IPS DF 6.9 (cell line): ENCODE results near the gene EME1.
A peak's percentile ranks its signal among the peaks of the same experiment; 100 is the strongest.

Experiments
- DNase-seq: peaks from one replicate; pipeline ENCODE4 v3.0.0-alpha.2; 2013; ENCODE audit warnings: low read depth, low spot score
- H3K27ac ChIP-seq: one replicate; pipeline ENCODE4 v1.5.1; 2013; ENCODE audit warnings: low read length, control low read depth
- H3K27me3 ChIP-seq: 2 replicates; pipeline ENCODE4 v1.6.1; 2013; ENCODE audit warnings: mild to moderate bottlenecking, low read length; ENCODE audit not compliant: control insufficient read depth, insufficient read depth
- H3K36me3 ChIP-seq: 2 replicates; pipeline ENCODE4 v1.6.1; 2013; ENCODE audit warnings: low read length; ENCODE audit not compliant: control insufficient read depth, insufficient read depth
- H3K4me1 ChIP-seq: 2 replicates; pipeline ENCODE4 v1.6.1; 2013; ENCODE audit warnings: low read length; ENCODE audit not compliant: control insufficient read depth, insufficient read depth
- H3K4me3 ChIP-seq: 2 replicates; pipeline ENCODE4 v1.5.1; 2013; ENCODE audit warnings: mild to moderate bottlenecking, low read length
- H3K9me3 ChIP-seq: 2 replicates; pipeline ENCODE4 v1.6.1; 2013; ENCODE audit warnings: low read length, inconsistent platforms; ENCODE audit not compliant: control insufficient read depth, insufficient read depth
- WGBS: extraction: QIAGEN DNeasy Blood & Tissue Kit; methylation state at CpG from one replicate; pipeline ENCODE4 v1.1.7; 2013; ENCODE audit warnings: mixed read lengths, missing lambda C conversion rate; ENCODE audit not compliant: insufficient read length, insufficient coverage; 5-methylcytosine and 5-hydroxymethylcytosine counted together

The EME1 gene

GRCh38 chr17:50364715-50365114 is 8.3 kb upstream of the EME1 start:
- DNase-seq = no peak
- Histone ChIP-seq H3K9me3 (no peaks in the 10 kb centered on the region), H3K36me3 (peaks cover 16% of the 10 kb centered on the region), H3K27me3 (no peaks in the 10 kb centered on the region), H3K4me1 (no peaks in the 10 kb centered on the region; the same call in 1 of the 2 replicates), H3K27ac (no peak overlapping the region), H3K4me3 (no peak overlapping the region)
- WGBS = no CpG with 5 or more reads among the region's 9 CpGs

GRCh38 chr17:50365165-50365564 is 7.9 kb upstream of the EME1 start:
- WGBS = no CpG with 5 or more reads among the region's 2 CpGs
- DNase-seq = no peak

GRCh38 chr17:50365649-50366393 is 7.2 kb upstream of the EME1 start:
- H3K4me1 ChIP-seq = no peaks in the 10 kb centered on the region; the same call in 1 of the 2 replicates
- no peak overlapping the region for H3K27ac ChIP-seq
- no peaks in the 10 kb centered on the region for H3K27me3 ChIP-seq
- no peak for DNase-seq
- H3K36me3 ChIP-seq = peaks cover 22% of the 10 kb centered on the region
- no peaks in the 10 kb centered on the region for H3K9me3 ChIP-seq
- WGBS = no CpG with 5 or more reads among the region's 14 CpGs
- no peak overlapping the region for H3K4me3 ChIP-seq

More at GRCh38 chr17:50365165-50365564, 7.9 kb upstream of the EME1 start:
- H3K9me3 ChIP-seq = no peaks in the 10 kb centered on the region
- peaks cover 18% of the 10 kb centered on the region for H3K36me3 ChIP-seq
- H3K4me3 ChIP-seq = no peak overlapping the region
- no peak overlapping the region for H3K27ac ChIP-seq
- H3K27me3 ChIP-seq = no peaks in the 10 kb centered on the region
- no peaks in the 10 kb centered on the region; the same call in 1 of the 2 replicates for H3K4me1 ChIP-seq

- no peak for DNase-seq
- no peak overlapping the region for H3K4me3 ChIP-seq
- no peak overlapping the region for H3K27ac ChIP-seq
- no peaks in the 10 kb centered on the region; the same call in 1 of the 2 replicates for H3K4me1 ChIP-seq
- H3K27me3 ChIP-seq = no peaks in the 10 kb centered on the region
- WGBS = no CpG with 5 or more reads among the region's 1 CpG
- peaks cover 22% of the 10 kb centered on the region for H3K36me3 ChIP-seq
- H3K9me3 ChIP-seq = no peaks in the 10 kb centered on the region
Measured at GRCh38 chr17:50367401-50367800, 5.6 kb upstream of the EME1 start.

GRCh38 chr17:50370052-50370451 is 3.0 kb upstream of the EME1 start:
- Histone ChIP-seq H3K9me3 (no peaks in the 10 kb centered on the region), H3K4me3 (no peak overlapping the region), H3K27me3 (no peaks in the 10 kb centered on the region), H3K36me3 (peaks cover 22% of the 10 kb centered on the region), H3K27ac (no peak overlapping the region), H3K4me1 (no peaks in the 10 kb centered on the region)
- no peak for DNase-seq
- WGBS = no CpG with 5 or more reads among the region's 5 CpGs

- no peaks in the 10 kb centered on the region for H3K9me3 ChIP-seq
- H3K36me3 ChIP-seq = peaks cover 26% of the 10 kb centered on the region
- no peak overlapping the region for H3K4me3 ChIP-seq
- H3K4me1 ChIP-seq = no peaks in the 10 kb centered on the region
- WGBS = no CpG with 5 or more reads among the region's 2 CpGs
- no peak for DNase-seq
- H3K27me3 ChIP-seq = no peaks in the 10 kb centered on the region
- no peak overlapping the region for H3K27ac ChIP-seq
Measured at GRCh38 chr17:50371526-50371925, 1.5 kb upstream of the EME1 start.

GRCh38 chr17:50372222-50372757 is 739 bp upstream of the EME1 start:
- Histone ChIP-seq H3K9me3 (no peaks in the 10 kb centered on the region), H3K27ac (no peak overlapping the region), H3K4me3 (peak overlapping the region; percentile 66; the same call in 1 of the 2 replicates), H3K27me3 (no peaks in the 10 kb centered on the region), H3K36me3 (peaks cover 24% of the 10 kb centered on the region), H3K4me1 (no peaks in the 10 kb centered on the region)
- no CpG with 5 or more reads among the region's 14 CpGs for WGBS
- no peak for DNase-seq

GRCh38 chr17:50373705-50374104 is 676 bp downstream of the EME1 start:
- Histone ChIP-seq H3K36me3 (peaks cover 13% of the 10 kb centered on the region), H3K4me3 (peak overlapping the region; percentile 66; the same call in 1 of the 2 replicates)

GRCh38 chr17:50375858-50376538 is 3.0 kb downstream of the EME1 start:
- Histone ChIP-seq H3K27me3 (no peaks in the 10 kb centered on the region), H3K27ac (no peak overlapping the region), H3K4me1 (no peaks in the 10 kb centered on the region), H3K36me3 (peaks cover 9% of the 10 kb centered on the region), H3K9me3 (no peaks in the 10 kb centered on the region), H3K4me3 (no peak overlapping the region)
- WGBS = no CpG with 5 or more reads among the region's 5 CpGs
- no peak for DNase-seq

More at GRCh38 chr17:50373705-50374104, 676 bp downstream of the EME1 start:
- Histone ChIP-seq H3K27ac (no peak overlapping the region), H3K9me3 (no peaks in the 10 kb centered on the region), H3K27me3 (no peaks in the 10 kb centered on the region), H3K4me1 (no peaks in the 10 kb centered on the region)
- no peak for DNase-seq
- no CpG with 5 or more reads among the region's 2 CpGs for WGBS

- Histone ChIP-seq H3K27ac (no peak overlapping the region), H3K36me3 (peaks cover 22% of the 10 kb centered on the region), H3K9me3 (no peaks in the 10 kb centered on the region), H3K4me1 (no peaks in the 10 kb centered on the region), H3K4me3 (no peak overlapping the region), H3K27me3 (no peaks in the 10 kb centered on the region)
- no CpG with 5 or more reads among the region's 6 CpGs for WGBS
- DNase-seq = no peak
Measured at GRCh38 chr17:50379351-50380132, 6.5 kb downstream of the EME1 start.
